ENCODE results near the gene SLC39A1. TPM values are rescaled to one million over a fixed set of nuclear protein-coding genes. Genes with fewer than 3 reads are reported as not detected.

The SLC39A1 gene
- total RNA-seq, 1 donor from 2014 or later = 161 TPM

GRCh38 chr1:153946622-153947241 is 16.6 kb downstream of the SLC39A1 start, which contains the start of gene DENND4B:
Gene DENND4B (minus strand): TSS chr1:153946718. CDS start chr1:153944374, 2,344 bp downstream.
- peak; percentile 89 for DNase-seq

GRCh38 chr1:153945795-153946621 is 17.3 kb downstream of the SLC39A1 start:
- DNase-seq = peak; percentile 85

DNA sequence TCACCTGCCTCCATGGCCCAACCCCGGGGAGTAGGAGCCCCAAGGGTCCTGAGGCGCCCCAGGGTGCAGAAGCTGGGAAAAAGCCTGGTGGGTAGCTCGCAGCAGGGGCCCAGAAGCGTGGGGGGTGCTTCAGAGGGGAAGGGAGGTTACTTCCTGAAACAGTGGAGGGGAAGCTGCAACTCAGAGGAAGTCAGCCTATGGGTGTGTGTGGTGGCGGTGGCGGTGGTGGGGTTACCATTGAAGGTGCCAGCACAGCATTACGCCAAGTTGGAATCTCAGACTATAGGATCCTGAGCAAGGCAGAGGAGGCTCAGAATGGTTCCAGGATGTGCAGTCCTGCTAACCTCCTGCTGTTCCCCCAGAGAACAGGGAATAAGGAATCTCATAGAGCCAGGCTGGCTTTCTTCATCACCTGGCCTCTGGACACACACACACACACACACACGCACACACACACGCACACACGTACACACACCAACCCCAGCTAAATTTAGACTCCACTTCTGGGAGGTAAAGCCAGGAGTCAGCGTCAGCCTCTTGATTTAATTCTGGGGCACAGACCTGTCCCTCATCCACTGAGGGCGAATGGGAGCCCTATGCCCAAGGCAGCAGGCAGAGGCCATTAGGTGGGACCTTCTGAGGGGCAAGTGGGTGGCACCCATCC is 18.1 kb downstream of the SLC39A1 start:
- peak; percentile 57 for DNase-seq

DNA sequence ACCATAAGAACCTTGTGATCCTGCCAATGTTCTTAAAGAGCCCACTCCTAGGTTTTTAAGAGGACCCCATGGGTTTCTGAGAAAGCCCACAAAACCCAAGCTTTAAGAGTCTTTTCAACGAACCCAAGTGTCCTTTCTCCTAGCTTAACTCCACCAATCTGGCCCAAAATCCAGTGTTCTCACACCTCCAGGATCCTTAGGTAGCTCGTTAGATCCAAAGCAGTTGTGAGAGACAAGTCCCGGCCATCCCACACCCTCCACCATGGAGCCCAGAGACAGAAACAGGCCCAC is 18.6 kb downstream of the SLC39A1 start:
- DNase-seq = no peak

DNA sequence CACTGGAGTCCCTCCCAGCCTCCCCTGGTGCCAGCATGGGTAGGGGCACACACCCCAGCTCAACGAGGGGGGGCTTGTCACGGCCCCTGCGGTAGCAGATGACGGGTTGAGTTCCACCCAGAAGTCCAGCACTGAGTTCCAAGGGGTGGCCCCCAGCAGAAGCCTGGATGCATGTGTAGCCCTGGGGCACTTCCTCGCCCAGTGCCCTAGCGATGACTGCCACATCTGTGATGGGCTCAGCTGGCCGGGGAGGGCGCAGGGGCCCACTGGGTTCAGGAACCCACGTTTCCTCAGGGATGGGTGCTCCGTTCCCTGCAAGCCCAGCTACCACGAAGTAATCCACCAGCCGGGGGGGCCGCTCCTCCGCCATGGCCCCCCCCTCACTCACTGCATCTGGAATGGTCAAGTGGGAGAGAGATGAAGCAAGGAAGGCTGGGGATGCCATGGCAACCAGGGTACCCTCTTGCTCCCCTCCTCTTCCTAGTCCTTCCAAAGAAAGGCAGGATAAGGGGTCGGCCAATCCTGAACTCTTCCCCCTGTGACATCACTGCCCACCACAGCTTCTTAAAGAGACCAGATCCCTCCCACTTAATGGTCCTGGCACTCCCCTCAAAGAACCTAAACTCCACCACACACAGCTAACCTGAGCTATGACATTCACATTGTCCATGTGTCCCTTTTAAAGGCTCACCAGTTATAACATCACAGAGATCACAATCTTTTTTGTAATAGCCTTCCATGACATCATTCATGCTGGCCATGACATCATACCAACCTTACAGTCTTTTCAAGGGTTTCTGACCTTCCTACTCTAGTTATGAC is 19.1 kb downstream of the SLC39A1 start:
- no peak for DNase-seq

GRCh38 chr1:153942766-153943549 is 20.4 kb downstream of the SLC39A1 start:
- no peak for DNase-seq

DNA sequence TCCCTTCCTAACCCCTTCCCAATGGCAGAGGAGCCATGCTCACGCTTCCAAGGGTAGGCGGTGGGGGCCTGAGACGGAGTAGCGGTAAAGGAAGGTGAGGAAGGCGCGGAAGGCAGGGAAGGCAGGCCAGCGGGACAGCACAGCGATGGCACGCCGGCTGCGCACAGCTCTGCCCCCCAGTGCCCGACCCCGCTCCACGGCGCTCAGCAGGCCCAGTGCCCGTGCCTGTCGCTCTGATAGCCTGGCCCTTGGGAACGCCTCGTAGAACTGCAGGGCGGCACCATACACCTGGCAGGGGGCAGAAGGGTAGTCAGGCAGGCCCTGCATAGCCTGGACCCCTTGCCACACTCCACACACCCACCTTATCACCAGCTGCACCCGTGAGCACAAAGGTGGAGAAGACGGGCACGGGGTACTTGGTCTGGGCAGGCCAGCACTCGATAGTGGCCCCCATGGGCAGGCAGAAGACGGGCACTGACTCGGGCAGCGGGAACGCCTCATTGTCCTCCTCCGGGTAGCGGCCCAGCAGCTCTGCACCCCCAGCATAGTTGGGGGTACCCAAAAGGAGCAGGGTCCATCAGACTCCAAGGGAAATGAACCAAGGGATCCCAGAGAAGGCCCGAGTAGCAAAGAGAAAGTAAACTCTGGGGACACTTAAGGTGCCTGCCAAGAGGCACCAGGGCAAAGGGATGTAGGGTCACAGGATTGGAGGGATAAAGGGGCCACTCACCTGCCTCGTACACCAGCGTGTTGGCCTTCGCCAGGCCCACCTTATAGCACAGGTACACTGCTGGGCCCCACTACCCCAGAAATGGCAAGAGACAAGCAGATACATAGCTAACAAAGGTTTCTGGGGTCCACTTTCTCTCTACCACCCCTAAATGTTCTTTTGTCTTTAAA is 21.3 kb downstream of the SLC39A1 start:
- DNase-seq = no peak

DNA sequence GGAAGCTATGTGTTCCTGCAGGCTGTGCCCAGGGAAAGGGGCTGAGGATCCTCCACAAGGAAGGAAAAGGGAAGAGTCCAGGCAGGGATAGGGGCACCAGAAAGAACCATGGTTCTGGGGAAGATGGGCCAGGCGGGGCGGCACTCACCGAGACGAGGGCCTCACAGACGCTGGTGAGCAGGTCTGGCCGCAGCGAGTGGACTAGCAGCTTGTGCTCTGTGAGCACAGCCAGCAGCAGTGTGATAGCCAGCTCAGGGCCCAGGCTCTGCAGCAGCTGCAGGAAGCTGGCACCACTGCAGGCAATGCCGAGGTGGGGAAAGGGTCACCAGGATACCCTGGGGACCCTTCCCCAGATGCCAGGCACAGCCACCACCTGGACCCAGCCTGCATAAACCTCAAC is 22.6 kb downstream of the SLC39A1 start:
- DNase-seq = no peak

DNA sequence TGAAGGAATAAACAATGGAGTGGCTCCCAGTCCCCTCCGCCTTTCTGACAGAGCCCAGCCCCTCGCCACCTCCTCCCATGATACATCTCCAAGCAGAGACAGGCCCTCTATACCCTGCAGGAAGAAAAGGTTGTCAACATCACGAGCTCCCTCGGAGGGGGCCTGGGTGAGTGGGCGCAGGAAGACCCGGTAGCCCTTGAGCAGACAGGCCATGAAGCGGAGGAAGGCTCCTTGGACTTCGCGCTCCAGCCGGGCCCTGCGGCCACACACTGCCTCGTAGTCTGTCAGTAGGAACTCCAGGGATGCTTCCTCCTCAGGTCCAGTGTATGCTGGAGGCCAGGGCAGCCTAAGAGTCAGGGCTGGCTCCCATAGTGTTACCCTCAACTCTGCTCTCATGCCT is 23.9 kb downstream of the SLC39A1 start:
- DNase-seq = no peak

DNA sequence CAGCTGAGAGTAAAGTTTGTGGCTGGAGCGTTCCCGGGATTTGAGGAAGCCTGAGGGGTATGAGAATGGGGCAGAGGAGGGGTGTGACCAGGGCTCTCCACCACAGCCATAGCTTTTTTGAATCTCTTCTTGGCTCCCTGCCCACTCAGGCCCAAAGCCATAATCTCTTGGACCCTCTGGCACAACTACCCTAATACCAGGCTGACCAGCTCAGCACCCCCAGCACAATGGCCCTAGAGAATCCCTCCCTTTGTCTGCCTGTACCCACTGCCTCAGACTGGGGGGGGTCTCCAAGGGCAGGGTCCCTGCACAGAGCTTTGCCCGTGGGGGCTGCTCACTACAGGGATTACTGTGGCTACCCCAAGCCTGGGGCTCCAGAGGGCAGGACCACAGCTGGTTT is 24.3 kb downstream of the SLC39A1 start:
- DNase-seq = no peak

GRCh38 chr1:153937331-153937730 is 26.0 kb downstream of the SLC39A1 start:
- no peak for DNase-seq

DNA sequence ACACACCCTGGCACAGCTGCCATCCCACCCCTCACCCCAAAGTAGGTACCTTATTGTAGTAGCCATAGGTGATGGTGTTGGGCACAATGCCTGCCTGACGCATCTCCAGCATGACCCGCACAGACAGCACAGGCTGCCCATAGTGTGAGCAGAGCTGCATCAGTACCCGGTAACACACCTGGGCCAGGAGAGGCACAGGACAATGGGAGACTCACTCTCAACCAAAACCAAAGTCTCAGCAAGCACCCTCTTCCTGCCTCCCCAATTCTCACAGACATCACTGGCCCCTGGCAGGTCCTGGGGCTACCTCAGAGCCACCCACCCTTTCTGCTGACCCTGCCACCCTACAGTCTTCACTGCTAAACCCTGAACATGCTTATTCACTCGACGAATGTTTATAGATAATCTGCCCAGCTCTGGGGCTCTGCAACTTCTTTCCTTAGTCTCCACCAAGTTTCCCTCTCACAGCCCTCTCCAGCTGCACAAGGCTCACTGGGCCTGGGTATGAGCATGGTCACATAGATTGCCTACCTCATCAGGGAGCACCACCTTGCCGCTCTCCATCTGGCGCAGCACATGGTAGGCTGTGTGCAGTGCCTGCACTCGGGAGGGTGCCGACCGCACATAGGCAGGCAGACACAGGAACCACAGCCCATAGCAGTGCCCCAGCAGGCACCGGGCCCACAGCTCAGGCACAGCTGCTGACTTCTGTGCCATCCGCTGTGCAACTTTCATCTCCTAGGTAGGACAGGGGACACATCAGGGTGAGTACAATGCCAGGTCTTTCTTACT is 27.1 kb downstream of the SLC39A1 start:
- DNase-seq = no peak

DNA sequence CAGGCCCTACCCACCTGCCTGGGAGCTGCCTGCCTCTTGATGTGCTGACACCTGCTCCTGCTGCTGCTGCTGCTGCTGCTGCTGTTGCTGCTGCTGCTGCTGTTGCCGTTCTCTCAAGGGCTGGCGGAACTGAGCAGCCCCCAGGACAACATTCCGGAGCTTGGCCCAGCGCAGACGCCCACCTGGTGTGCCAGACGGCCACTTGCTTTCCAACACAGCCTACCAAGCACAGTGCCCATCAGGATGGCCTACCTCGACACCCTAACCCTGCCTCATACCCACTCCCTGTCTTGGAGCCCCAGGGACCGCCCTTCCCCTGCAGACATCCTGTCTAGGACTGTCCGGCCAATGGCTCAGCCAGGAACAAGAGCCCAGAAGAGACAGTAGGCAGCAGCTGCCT is 28.6 kb downstream of the SLC39A1 start:
- no peak for DNase-seq

- no peak for DNase-seq
These were observed 29.4 kb downstream of the SLC39A1 start for GRCh38 chr1:153933955-153934354.

DNA sequence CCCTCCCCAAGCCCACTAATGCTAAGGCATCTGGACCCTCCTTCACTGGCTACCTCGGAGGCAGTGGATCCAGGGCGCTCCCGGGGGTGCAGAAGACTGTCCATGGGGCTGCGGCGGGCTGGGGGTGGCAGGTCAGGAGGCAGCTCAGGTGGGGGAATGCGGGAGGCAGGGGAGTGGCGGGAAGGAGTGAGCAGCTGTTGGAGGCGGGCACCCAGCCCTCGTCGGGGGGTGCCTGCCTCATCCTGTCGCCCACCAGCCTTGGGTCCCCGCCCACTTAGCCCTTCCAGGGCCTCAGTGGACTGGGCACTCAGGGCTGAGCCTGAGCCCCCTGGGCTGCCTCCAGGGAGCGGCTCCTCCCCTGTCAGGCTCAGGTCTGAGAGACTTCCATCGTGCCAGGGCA is 29.9 kb downstream of the SLC39A1 start:
- no peak for DNase-seq

DNA sequence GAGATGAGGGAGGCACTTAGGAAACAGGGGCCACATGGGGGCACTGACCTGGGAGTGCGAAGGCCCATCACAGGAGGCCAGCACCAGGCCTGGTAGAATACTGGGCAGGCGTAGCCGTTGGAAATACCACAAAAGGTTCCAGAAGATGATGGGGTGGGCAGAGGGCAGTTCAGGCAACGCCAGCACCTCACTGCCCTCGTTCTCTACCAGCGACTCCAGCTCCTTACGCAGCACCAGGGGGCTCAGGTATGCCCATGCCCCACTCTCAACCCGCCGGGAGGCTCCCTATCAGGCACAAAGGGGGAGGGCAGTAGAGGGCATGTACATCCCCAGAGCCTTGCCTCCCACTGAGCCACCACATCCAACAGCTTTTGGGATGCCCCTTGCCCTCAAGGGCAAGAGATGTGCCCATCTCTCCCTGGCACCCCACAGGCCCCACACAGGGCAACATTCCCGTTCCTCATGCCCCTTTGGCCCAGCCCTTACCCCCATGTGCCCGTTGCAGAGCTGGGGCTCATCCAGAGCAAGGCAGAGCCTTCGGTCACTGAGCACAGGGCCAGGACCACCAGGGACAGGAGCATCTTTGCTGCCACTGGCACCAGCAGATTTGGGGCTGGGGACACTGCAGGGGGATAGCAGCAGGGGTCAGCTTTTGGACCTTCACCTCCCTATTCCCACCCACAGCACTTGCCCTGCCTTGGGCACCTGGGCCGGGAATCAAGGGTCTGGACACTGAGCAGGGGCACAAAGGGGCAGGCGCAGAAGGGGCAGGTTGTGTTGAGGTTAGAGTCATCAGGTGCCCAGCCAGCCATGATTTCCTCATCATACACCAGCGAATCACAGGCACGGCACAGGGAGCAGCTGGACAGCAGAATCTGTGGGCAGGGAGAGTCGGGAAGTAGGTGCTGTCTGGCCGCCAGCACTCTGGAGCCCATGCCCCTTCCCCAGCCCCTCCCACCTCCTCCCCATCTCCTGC is 30.9 kb downstream of the SLC39A1 start:
- no peak for DNase-seq

DNA sequence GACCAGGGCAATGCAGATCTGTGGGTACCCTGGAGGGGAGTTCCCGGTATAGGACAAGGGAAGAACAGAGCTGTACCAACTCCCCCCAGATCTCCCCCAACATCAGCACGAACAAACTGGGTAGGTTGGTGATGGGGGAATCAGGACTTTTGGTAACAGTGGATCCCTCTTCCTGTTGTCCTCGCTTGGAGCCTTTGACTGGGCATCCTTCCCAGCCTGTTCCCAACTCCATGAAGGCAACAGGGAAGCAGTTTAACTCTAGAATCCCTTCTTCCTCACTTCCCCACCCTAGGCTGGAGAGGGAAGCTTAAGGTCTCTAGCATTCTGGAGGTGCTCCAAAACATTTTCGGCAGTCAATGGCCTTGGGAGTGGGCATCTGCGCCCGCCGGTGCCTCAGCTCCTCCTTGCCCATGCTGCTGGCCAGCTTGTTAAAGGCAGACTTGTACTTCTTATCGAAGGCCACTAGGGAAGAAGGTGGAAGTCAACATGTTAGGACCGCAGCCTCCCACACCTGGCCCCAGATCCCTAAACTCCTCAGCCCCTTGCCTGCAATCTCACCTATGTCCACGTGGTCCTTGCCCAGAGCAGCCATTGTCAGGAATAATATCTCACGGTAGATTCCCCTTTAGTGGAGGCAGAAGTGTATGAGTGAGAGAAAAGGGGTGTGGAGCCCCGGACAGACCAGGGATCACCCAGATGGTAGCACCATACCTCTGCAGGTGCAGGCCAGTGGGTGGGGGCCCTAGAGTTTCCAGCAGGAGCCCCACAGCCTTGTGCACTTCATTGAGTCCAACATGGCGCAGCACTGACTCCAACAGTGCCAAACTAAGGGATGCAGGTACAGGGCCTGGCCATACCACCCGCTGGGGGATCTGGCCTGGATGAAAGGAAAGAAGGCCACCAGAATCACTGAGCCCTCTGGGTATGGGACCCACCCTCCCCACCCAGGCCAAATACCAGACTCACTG is 33.1 kb downstream of the SLC39A1 start:
- no peak for DNase-seq

DNA sequence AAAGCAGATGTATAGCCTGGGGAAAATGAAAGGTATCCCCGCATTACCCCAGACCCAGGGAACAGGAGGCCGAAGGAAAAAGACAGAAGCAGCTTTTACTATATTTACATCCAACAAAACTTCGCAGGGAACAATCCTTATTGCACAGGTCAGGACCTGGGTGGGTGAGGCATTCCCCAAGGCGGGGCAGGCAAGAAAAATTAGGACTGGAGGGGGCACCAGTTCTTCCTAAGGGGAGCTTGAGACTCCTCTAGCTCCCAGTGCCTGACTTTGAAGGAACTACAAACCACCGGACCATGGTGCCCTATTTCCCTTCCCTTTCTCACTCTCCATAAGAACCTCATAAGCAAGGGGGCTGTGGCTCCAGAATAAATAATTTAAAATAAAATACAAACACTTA is 33.9 kb downstream of the SLC39A1 start:
- no peak for DNase-seq

All from dermis blood vessel endothelial cell (primary cell).